ENCODE measurements around the gene ID1. TPM values are rescaled to one million over a fixed set of nuclear protein-coding genes. Genes with fewer than 3 reads are reported as not detected.

Gene ID1
- total RNA-seq, 1 experiment from 2014 or later = 360 TPM

DNA sequence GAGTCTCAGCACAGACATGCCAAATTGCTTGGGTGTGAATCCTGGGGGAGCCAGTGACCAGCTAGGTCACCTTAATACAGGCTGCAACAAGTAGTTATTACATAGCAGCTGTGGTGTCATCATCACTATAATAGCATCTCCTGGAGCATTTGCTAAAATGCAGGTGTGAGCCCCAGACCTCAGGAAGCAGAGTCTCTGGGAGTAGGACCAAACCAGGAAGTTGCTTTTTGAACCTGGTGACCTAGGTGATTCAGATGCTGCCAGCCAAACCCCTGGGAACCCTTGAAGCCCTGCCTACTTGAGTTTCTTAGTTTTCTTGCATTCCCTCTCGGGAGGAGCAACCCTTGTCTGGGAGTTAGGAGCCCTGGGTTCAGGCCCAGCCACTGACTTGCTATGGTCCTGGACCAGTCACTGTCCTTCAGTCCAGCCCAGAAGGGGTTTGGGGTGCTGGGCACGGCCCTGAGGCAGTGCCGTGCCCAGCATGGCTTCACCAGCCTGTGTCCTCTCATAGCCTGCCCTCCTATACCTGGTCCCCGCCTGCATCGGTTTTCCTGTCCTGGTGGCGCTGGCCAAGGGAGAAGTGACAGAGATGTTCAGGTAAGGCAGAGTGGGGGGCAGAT, 39.3 kb upstream of the ID1 start:
- no peak overlapping the region for H3K4me2 ChIP-seq (ENCODE audit: insufficient read depth, insufficient read length, low read length)
- no peak overlapping the region for H3K4ac ChIP-seq (ENCODE audit: low read depth, low read length)
- H2AFZ ChIP-seq (ENCODE audit: low read length) = no peak overlapping the region
- H3K27ac ChIP-seq (ENCODE audit: insufficient read length, low read depth, low read length) = no peak overlapping the region
- no peak overlapping the region for H4K5ac ChIP-seq (ENCODE audit: insufficient read length, low read depth, low read length)
- H2AK5ac ChIP-seq (ENCODE audit: insufficient read length, low read length) = no peak overlapping the region
- H3K9ac ChIP-seq (ENCODE audit: extremely low read depth, insufficient read length, low read length) = no peak overlapping the region
- DNase-seq = no peak
- H4K91ac ChIP-seq (ENCODE audit: insufficient read length, low read depth, low read length) = no peak overlapping the region
- H3K4me1 ChIP-seq (ENCODE audit: insufficient read depth, low read length) = no peaks in the 10 kb centered on the region; the same call in 1 of the 2 replicates
- H2BK15ac ChIP-seq (ENCODE audit: low read depth, low read length) = no peak overlapping the region
- no peak overlapping the region for H3K18ac ChIP-seq (ENCODE audit: insufficient read length, low read depth, low read length)
- no peak overlapping the region for H3K56ac ChIP-seq (ENCODE audit: insufficient read length, low read depth, low read length)
- Mint-ChIP-seq H3K4me1 (peaks cover 32 to 48% of the 10 kb centered on the region in 2 experiments), H3K9me3 (no peaks in the 10 kb centered on the region), H3K27me3 (ENCODE audit: low read depth) (no peaks in the 10 kb centered on the region), H3K4me3 (no peak overlapping the region), H3K27ac (0 out of 7 replicates have a peak overlapping the region, but pooled peaks of 1 of the 3 experiments have one; percentile 34), H3K36me3 (ENCODE audit: insufficient read depth in 1 of 3, low read depth in 3 of 3) (peaks cover 25 to 83% (median 29%) of the 10 kb centered on the region in 3 experiments)
- WGBS (ENCODE audit: extremely low coverage, insufficient read length, low lambda C conversion rate) = no CpG with 5 or more reads among the region's 6 CpGs
- no peak overlapping the region for H2BK5ac ChIP-seq (ENCODE audit: insufficient read length, low read length)
- no peak overlapping the region for H2BK120ac ChIP-seq (ENCODE audit: low read depth, low read length, poor library complexity, severe bottlenecking)
- no peaks in the 10 kb centered on the region for H4K20me1 ChIP-seq (ENCODE audit: control insufficient read depth, insufficient read depth, insufficient read length)
- H2BK20ac ChIP-seq (ENCODE audit: low read depth, low read length, poor library complexity, severe bottlenecking) = no peak overlapping the region
- H3K9me3 ChIP-seq (ENCODE audit: control insufficient read depth, low read depth, low read length) = no peaks in the 10 kb centered on the region
- no peak overlapping the region for H3K23ac ChIP-seq (ENCODE audit: insufficient read length, low read depth, low read length)
- H3T11ph ChIP-seq (ENCODE audit: low read length) = no peak overlapping the region
- H3K79me2 ChIP-seq (ENCODE audit: insufficient read depth, low read length) = no peaks in the 10 kb centered on the region
- no peak overlapping the region for H3K14ac ChIP-seq (ENCODE audit: insufficient read depth, low read length)
- no peaks in the 10 kb centered on the region for H3K23me2 ChIP-seq (ENCODE audit: insufficient read length, low read depth, low read length, poor library complexity, severe bottlenecking)
- H4K8ac ChIP-seq (replicated peaks; ENCODE audit: insufficient read length, low read depth, low read length) = no peak overlapping the region
- no peaks in the 10 kb centered on the region for H3K27me3 ChIP-seq (ENCODE audit: insufficient read depth, low read length)
- H2BK12ac ChIP-seq (ENCODE audit: insufficient read length, low read depth, low read length) = no peak overlapping the region
- H3K79me1 ChIP-seq (ENCODE audit: insufficient read depth, low read depth, low read length, poor library complexity, severe bottlenecking) = no peaks in the 10 kb centered on the region
- TF ChIP-seq, protein P1, sequence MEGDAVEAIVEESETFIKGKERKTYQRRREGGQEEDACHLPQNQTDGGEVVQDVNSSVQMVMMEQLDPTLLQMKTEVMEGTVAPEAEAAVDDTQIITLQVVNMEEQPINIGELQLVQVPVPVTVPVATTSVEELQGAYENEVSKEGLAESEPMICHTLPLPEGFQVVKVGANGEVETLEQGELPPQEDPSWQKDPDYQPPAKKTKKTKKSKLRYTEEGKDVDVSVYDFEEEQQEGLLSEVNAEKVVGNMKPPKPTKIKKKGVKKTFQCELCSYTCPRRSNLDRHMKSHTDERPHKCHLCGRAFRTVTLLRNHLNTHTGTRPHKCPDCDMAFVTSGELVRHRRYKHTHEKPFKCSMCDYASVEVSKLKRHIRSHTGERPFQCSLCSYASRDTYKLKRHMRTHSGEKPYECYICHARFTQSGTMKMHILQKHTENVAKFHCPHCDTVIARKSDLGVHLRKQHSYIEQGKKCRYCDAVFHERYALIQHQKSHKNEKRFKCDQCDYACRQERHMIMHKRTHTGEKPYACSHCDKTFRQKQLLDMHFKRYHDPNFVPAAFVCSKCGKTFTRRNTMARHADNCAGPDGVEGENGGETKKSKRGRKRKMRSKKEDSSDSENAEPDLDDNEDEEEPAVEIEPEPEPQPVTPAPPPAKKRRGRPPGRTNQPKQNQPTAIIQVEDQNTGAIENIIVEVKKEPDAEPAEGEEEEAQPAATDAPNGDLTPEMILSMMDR (conservative IDR thresholded peaks at IDR 0.05) = no peak
